Measurements from ENCODE around the gene KIF21B.

GRCh38 chr1:200954434-200954833, 69.1 kb downstream of the KIF21B start:
- TF ChIP-seq EZH2phosphoT487 (IDR thresholded peaks at IDR 0.05; ENCODE audit: unreplicated experiment) (no peak), CTCF (conservative IDR thresholded peaks at IDR 0.05; ENCODE audit: low read depth in 2 of 2) (no peak), EZH2 (IDR thresholded peaks at IDR 0.05; ENCODE audit: low read depth, unreplicated experiment) (no peak), POLR2AphosphoS5 (IDR thresholded peaks at IDR 0.05; ENCODE audit: low read depth) (no peak), REST (IDR thresholded peaks at IDR 0.05; ENCODE audit: unreplicated experiment) (no peak), ETS1 (IDR thresholded peaks at IDR 0.05) (no peak)

Data from GM23338 (cell line).